ENCODE measurements around the gene VPS37B. TPM values are rescaled to one million over a fixed set of nuclear protein-coding genes. Genes with fewer than 3 reads are reported as not detected.

VPS37B gene
- polyA plus RNA-seq, 1 of the 3 experiments (the other 2 are of a cell fraction) = 41.1 TPM

DNA sequence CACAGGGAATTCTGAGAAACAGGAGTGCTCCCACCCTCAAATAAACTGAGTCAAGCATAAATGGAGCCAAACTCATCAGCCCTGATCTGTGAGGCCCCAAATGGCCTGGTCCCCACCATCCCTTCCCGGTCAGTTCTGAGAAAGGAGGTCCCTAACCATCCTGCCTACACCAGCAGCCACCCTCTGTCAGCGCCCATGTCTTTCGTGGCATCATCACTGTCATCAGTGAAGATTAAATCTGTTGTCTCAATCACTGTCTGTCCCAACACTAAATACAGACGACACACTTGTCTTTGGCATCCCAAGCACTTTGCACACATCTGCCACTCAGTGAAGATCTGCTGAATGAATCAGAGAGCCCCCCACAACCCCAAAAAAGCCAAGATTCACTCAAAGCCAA lies 22.4 kb downstream of the VPS37B start:
- Histone ChIP-seq H3K79me2 (ENCODE audit: insufficient read depth) (peaks cover 72% of the 10 kb centered on the region), H3K4me3 (ENCODE audit: low read depth in 2 of 2, low read length in 1 of 2) (no peak overlapping the region), H3F3A (replicated peaks; ENCODE audit: insufficient read depth) (peaks cover 5% of the 10 kb centered on the region), H2AFZ (ENCODE audit: low read depth) (no peak overlapping the region), H3K27ac (ENCODE audit: low read depth in 2 of 2, low read length in 1 of 2) (peak overlapping the region in 1 of 2 experiments; percentile 92; a peak in 2 of 4 replicates), H3K9me2 (no peaks in the 10 kb centered on the region), H3K4me1 (ENCODE audit: control insufficient read depth in 1 of 2, insufficient read depth in 2 of 2, low read depth in 1 of 2, low read length in 1 of 2) (peaks cover 20 to 39% of the 10 kb centered on the region in 2 experiments; a peak in 3 of 4 replicates), H4K20me1 (ENCODE audit: insufficient read depth) (peaks cover 12% of the 10 kb centered on the region; the same call in 1 of the 2 replicates), H3K9me3 (no peaks in the 10 kb centered on the region), H3K36me3 (replicated peaks in 1 of 2; ENCODE audit: control insufficient read depth in 1 of 2, insufficient read depth in 2 of 2, low read length in 1 of 2) (peaks cover 8 to 13% of the 10 kb centered on the region in 2 experiments), H3K9ac (no peak overlapping the region), H3K27me3 (ENCODE audit: insufficient read depth) (no peaks in the 10 kb centered on the region), H3K4me2 (no peak overlapping the region)
- no peak for DNase-seq
- no peak for TF ChIP-seq NRF1 (IDR thresholded peaks at IDR 0.05; ENCODE audit: low read depth, low read length)
- TF ChIP-seq RCOR1 (IDR thresholded peaks at IDR 0.05; ENCODE audit: low read length) = no peak
- TF ChIP-seq, protein P1, sequence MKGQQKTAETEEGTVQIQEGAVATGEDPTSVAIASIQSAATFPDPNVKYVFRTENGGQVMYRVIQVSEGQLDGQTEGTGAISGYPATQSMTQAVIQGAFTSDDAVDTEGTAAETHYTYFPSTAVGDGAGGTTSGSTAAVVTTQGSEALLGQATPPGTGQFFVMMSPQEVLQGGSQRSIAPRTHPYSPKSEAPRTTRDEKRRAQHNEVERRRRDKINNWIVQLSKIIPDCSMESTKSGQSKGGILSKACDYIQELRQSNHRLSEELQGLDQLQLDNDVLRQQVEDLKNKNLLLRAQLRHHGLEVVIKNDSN (IDR thresholded peaks at IDR 0.05; ENCODE audit: borderline replicate concordance, low read depth) = no peak
- no peak for TF ChIP-seq SIN3A (IDR thresholded peaks at IDR 0.05; ENCODE audit: borderline replicate concordance, low read depth, low read length)
- TF ChIP-seq RFX5 (IDR thresholded peaks at IDR 0.05; ENCODE audit: low read length) = no peak
- TF ChIP-seq FOSL2 (IDR thresholded peaks at IDR 0.05; ENCODE audit: borderline replicate concordance, low read depth) = no peak
- no peak for TF ChIP-seq TCF12 (IDR thresholded peaks at IDR 0.05)
- no peak for TF ChIP-seq FOXJ3 (CRISPR knock-in tag; IDR thresholded peaks at IDR 0.05)
- TF ChIP-seq, protein P2, sequence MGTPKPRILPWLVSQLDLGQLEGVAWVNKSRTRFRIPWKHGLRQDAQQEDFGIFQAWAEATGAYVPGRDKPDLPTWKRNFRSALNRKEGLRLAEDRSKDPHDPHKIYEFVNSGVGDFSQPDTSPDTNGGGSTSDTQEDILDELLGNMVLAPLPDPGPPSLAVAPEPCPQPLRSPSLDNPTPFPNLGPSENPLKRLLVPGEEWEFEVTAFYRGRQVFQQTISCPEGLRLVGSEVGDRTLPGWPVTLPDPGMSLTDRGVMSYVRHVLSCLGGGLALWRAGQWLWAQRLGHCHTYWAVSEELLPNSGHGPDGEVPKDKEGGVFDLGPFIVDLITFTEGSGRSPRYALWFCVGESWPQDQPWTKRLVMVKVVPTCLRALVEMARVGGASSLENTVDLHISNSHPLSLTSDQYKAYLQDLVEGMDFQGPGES (IDR thresholded peaks at IDR 0.05; ENCODE audit: low read depth, low read length) = no peak
- TF ChIP-seq SMC3 (IDR thresholded peaks at IDR 0.05; ENCODE audit: low read depth, low read length) = no peak
- POLR2A ChIA-PET = no interaction called here
- CTCF ChIA-PET = interaction anchor here (1.1 to 4.0 kb wide), 5 partner anchors 8 to 80 kb away, joined by 4 to 50 read pairs (median 7); no protein-coding TSS in a partner anchor
- WGBS (ENCODE audit: low lambda C conversion rate) = 85% methylated on average over 4 of the region's 4 CpGs

DNA sequence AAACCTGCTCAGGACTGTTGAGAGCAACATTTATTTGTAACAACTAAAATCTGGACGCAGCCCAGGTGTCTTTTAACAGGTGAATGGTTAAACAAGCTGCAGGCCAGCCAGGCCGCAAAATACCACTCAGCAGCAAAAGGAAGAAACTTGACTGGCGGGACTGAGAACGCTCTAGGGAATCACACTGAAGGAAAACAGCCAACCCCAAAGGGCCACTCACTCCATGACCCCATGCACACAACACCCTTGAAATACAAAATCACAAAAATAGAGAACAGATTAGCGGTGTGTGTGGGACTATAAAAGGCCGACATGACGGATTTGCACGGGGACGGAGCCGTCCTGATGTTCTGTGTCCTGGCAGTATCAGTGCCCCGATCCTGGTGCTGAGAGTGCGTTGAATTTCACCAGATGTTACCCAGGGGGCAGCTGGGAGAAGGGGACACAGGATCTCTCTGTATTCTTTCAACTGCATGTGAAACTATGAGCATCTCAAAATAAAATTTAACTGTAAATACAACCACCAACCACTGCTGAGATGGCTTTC lies 23.0 kb downstream of the VPS37B start:
- H3K9ac ChIP-seq = no peak overlapping the region
- peaks cover 5% of the 10 kb centered on the region for H3F3A ChIP-seq (replicated peaks; ENCODE audit: insufficient read depth)
- WGBS (ENCODE audit: low lambda C conversion rate) = 87% methylated on average over 12 of the region's 12 CpGs
- TF ChIP-seq ELF1 (IDR thresholded peaks at IDR 0.05) = no peak
- peak overlapping the region; percentile 55; the same call in 1 of the 2 replicates for H3K4me2 ChIP-seq
- H3K27ac ChIP-seq (ENCODE audit: low read depth in 2 of 2, low read length in 1 of 2) = peak overlapping the region; percentile 38 to 92; a peak in 3 of 4 replicates
- no peak overlapping the region for H3K4me3 ChIP-seq (ENCODE audit: low read depth in 2 of 2, low read length in 1 of 2)
- peaks cover 66% of the 10 kb centered on the region for H3K79me2 ChIP-seq (ENCODE audit: insufficient read depth)
- H3K36me3 ChIP-seq (replicated peaks in 1 of 2; ENCODE audit: control insufficient read depth in 1 of 2, insufficient read depth in 2 of 2, low read length in 1 of 2) = peaks cover 9 to 16% of the 10 kb centered on the region in 2 experiments
- ChIA-PET CTCF (interaction anchor here (0.6 to 4.0 kb wide), 6 partner anchors 9 to 280 kb away, joined by 3 to 50 read pairs (median 10); no protein-coding TSS in a partner anchor), POLR2A (interaction anchor here (2.0 kb wide), 1 partner anchor 19 kb away, joined by 7 read pairs; no protein-coding TSS in a partner anchor)
- H3K4me1 ChIP-seq (ENCODE audit: control insufficient read depth in 1 of 2, insufficient read depth in 2 of 2, low read depth in 1 of 2, low read length in 1 of 2) = peaks cover 20 to 46% of the 10 kb centered on the region in 2 experiments; a peak in 3 of 4 replicates
- H4K20me1 ChIP-seq (ENCODE audit: insufficient read depth) = peaks cover 12% of the 10 kb centered on the region; the same call in 1 of the 2 replicates
- no peaks in the 10 kb centered on the region for H3K27me3 ChIP-seq (ENCODE audit: insufficient read depth)
- no peaks in the 10 kb centered on the region for H3K9me2 ChIP-seq
- DNase-seq = peak; percentile 65
- no peak overlapping the region for H2AFZ ChIP-seq (ENCODE audit: low read depth)
- H3K9me3 ChIP-seq = no peaks in the 10 kb centered on the region

All from SK-N-SH (cell line).